GM23338 (cell line): ENCODE results near the gene NCF4. TPM values are rescaled to one million over a fixed set of nuclear protein-coding genes. Genes with fewer than 3 reads are reported as not detected.

Experiments
- ATAC-seq: fragments of 200-7000 bp; cut with Tn5 transposase; 3 replicates; pipeline ENCODE4 v1.9.1; 2020
- DNase-seq: peaks from one replicate; pipeline ENCODE4 v3.0.0-alpha.2; 2015; ENCODE audit warnings: low spot score
- H2AFZ ChIP-seq: fragments of 200-600 bp; sonication (generic); 2 replicates; pipeline ENCODE4 v1.8.0; 2016; ENCODE audit warnings: antibody characterized with exemption, mild to moderate bottlenecking, moderate library complexity
- H3F3A ChIP-seq: fragments of 200-600 bp; sonication (generic); replicated peaks from 2 replicates; pipeline ENCODE4 v1.8.0; 2017; ENCODE audit warnings: antibody characterized with exemption, mixed run types, low read depth
- H3K27ac ChIP-seq: fragments of 200-600 bp; sonication (generic); 2 replicates; pipeline ENCODE4 v1.6.1; 2016; ENCODE audit warnings: low read depth
- H3K27me3 ChIP-seq: fragments of 200-600 bp; sonication (generic); 2 replicates; pipeline ENCODE4 v1.8.0; 2016; ENCODE audit warnings: mild to moderate bottlenecking, mixed run types, moderate library complexity; ENCODE audit not compliant: insufficient read depth
- H3K36me3 ChIP-seq: fragments of 200-600 bp; sonication (generic); 2 replicates; pipeline ENCODE4 v1.8.0; 2016; ENCODE audit warnings: mild to moderate bottlenecking; ENCODE audit not compliant: insufficient read depth
- H3K4me1 ChIP-seq: fragments of 200-600 bp; sonication (generic); 2 replicates; pipeline ENCODE4 v1.8.0; 2016; ENCODE audit warnings: mild to moderate bottlenecking, moderate library complexity; ENCODE audit not compliant: insufficient read depth
- H3K4me2 ChIP-seq: fragments of 200-600 bp; sonication (generic); 2 replicates; pipeline ENCODE4 v1.7.1; 2017; ENCODE audit warnings: mixed run types
- H3K4me3 ChIP-seq: fragments of 200-600 bp; sonication (generic); 2 replicates; pipeline ENCODE4 v1.6.1; 2016; ENCODE audit warnings: mixed run types
- H3K79me2 ChIP-seq: fragments of 200-600 bp; sonication (generic); replicated peaks from 2 replicates; pipeline ENCODE4 v1.8.0; 2017; ENCODE audit warnings: mild to moderate bottlenecking; ENCODE audit not compliant: insufficient read depth
- H3K9me2 ChIP-seq: fragments of 200-600 bp; sonication (generic); 2 replicates; pipeline ENCODE4 v1.8.0; 2017; ENCODE audit not compliant: insufficient read depth
- H4K20me1 ChIP-seq: fragments of 200-600 bp; sonication (generic); replicated peaks from 2 replicates; pipeline ENCODE4 v1.8.0; 2017; ENCODE audit warnings: mild to moderate bottlenecking; ENCODE audit not compliant: insufficient read depth
- H3K27ac Mint-ChIP-seq: 2 replicates; pipeline ENCODE4 v1.8.0; 2020; ENCODE audit warnings: inconsistent platforms, mild to moderate bottlenecking, moderate library complexity, mixed read lengths
- H3K27me3 Mint-ChIP-seq: 3 replicates; pipeline ENCODE4 v1.8.0; 2022; ENCODE audit warnings: low read depth, mild to moderate bottlenecking, moderate library complexity, mixed read lengths, inconsistent platforms; ENCODE audit not compliant: insufficient read depth, poor library complexity
- H3K36me3 Mint-ChIP-seq: 3 replicates; pipeline ENCODE4 v1.8.0; 2021; ENCODE audit warnings: low read depth, mild to moderate bottlenecking, inconsistent platforms, moderate library complexity, mixed read lengths
- H3K4me1 Mint-ChIP-seq: 3 replicates; pipeline ENCODE4 v1.8.0; 2020; ENCODE audit warnings: mild to moderate bottlenecking, inconsistent platforms, mixed read lengths
- H3K4me3 Mint-ChIP-seq: 3 replicates; pipeline ENCODE4 v1.8.0; 2021; ENCODE audit warnings: moderate library complexity, mild to moderate bottlenecking, inconsistent platforms, mixed read lengths
- H3K9me3 Mint-ChIP-seq: 3 replicates; pipeline ENCODE4 v1.8.0; 2020; ENCODE audit warnings: moderate library complexity, mild to moderate bottlenecking, inconsistent platforms, mixed read lengths
- CREB1 ChIP-seq: fragments of 250-450 bp; sonication (Bioruptor Pico); IDR thresholded peaks from 2 replicates; pipeline ENCODE4 v1.5.0; 2020; ENCODE audit warnings: low read depth, mild to moderate bottlenecking, moderate library complexity
- CTCF ChIP-seq, 2 experiments: fragments of 200-600 bp in 1 of 2; sonication (generic) in 1 of 2; conservative IDR thresholded peaks; 2 replicates each; pipeline versions ENCODE4 v1.5.1 to v1.6.1; 2016 to 2017; ENCODE audit warnings: antibody characterized with exemption in 2 of 2, low read depth in 2 of 2, mild to moderate bottlenecking in 2 of 2, moderate library complexity in 1 of 2
- ETS1 ChIP-seq: IDR thresholded peaks from 2 replicates; pipeline ENCODE4 v1.6.1; 2016; ENCODE audit warnings: antibody characterized with exemption
- EZH2 ChIP-seq: fragments of 200-600 bp; sonication (generic); IDR thresholded peaks from one replicate; pipeline ENCODE4 v1.8.0; 2017; ENCODE audit warnings: antibody characterized with exemption, mild to moderate bottlenecking, low read depth; ENCODE audit not compliant: unreplicated experiment
- EZH2phosphoT487 ChIP-seq: fragments of 200-600 bp; sonication (generic); IDR thresholded peaks from one replicate; pipeline ENCODE4 v1.8.1; 2018; ENCODE audit warnings: antibody characterized with exemption; ENCODE audit not compliant: unreplicated experiment
- JUNB ChIP-seq: IDR thresholded peaks from one replicate; pipeline ENCODE4 v1.6.1; 2016; ENCODE audit warnings: antibody characterized with exemption; ENCODE audit not compliant: unreplicated experiment
- NANOG ChIP-seq: IDR thresholded peaks from 2 replicates; pipeline ENCODE4 v1.6.1; 2016; ENCODE audit warnings: antibody characterized with exemption, borderline replicate concordance
- REST ChIP-seq: IDR thresholded peaks from one replicate; pipeline ENCODE4 v1.6.1; 2018; ENCODE audit warnings: antibody characterized with exemption; ENCODE audit not compliant: unreplicated experiment
- STAT1 ChIP-seq: IDR thresholded peaks from one replicate; pipeline ENCODE4 v1.6.1; 2016; ENCODE audit warnings: antibody characterized with exemption; ENCODE audit not compliant: unreplicated experiment
- ZNF114 ChIP-seq: fragments of 250-450 bp; sonication (Bioruptor Pico); IDR thresholded peaks from 2 replicates; pipeline ENCODE4 v1.5.0; 2020; ENCODE audit warnings: mild to moderate bottlenecking, moderate library complexity
- ZNF331 ChIP-seq: fragments of 250-450 bp; sonication (Bioruptor Pico); IDR thresholded peaks from 2 replicates; pipeline ENCODE4 v1.5.0; 2020; ENCODE audit warnings: low read depth, mild to moderate bottlenecking, moderate library complexity
- polyA plus RNA-seq: library from polyadenylated mRNA; unstranded; fragments of >200 nt; fragmentation: Nextera tagmentation; extraction: Ambion mirVana; gene quantifications from 2 replicates; pipeline ENCODE4 v1.2.1, GENCODE V29; 2016
- total RNA-seq: library from RNA; depleted of rRNA; stranded (reverse); fragments of >200 nt; shearing (Covaris generic); gene quantifications from 2 replicates; pipeline ENCODE4 v1.2.3, GENCODE V29; 2014

The NCF4 gene
- total and polyA plus RNA-seq, 2 experiments from 2014 or later = not detected

- DNase-seq (no peak), ATAC-seq (no peak)
- TF ChIP-seq STAT1 (no peak), ZNF331 (CRISPR knock-in tag) (no peak), EZH2 (no peak), CTCF (conservative IDR thresholded peaks at IDR 0.05; ENCODE audit: low read depth in 2 of 2) (peak in 1 of 2 experiments; percentile 16; a peak in 1 of 4 replicates), CREB1 (no peak), JUNB (no peak), EZH2phosphoT487 (no peak)
- H3K4me3 Mint-ChIP-seq = no peak overlapping the region
- H3K4me1 Mint-ChIP-seq = peaks cover 5% of the 10 kb centered on the region; the same call in 2 of the 3 replicates
- H3K4me3 ChIP-seq = no peak overlapping the region
- no peaks in the 10 kb centered on the region for H3K4me1 ChIP-seq
- H3K27me3 Mint-ChIP-seq = peaks cover 19% of the 10 kb centered on the region
- peaks cover 17% of the 10 kb centered on the region for H3K27me3 ChIP-seq
- no peak overlapping the region for H3K4me2 ChIP-seq
- H3F3A ChIP-seq = 0 out of 2 replicates have a peak, but pooled peaks cover 6% of the 10 kb centered on the region
- H3K9me3 Mint-ChIP-seq = peaks cover 4% of the 10 kb centered on the region; the same call in 1 of the 3 replicates
- H3K36me3 ChIP-seq = no peaks in the 10 kb centered on the region
- H3K9me2 ChIP-seq = no peaks in the 10 kb centered on the region
- no peak overlapping the region for H3K27ac Mint-ChIP-seq
- H3K36me3 Mint-ChIP-seq = no peaks in the 10 kb centered on the region
- no peaks in the 10 kb centered on the region for H3K79me2 ChIP-seq
- H4K20me1 ChIP-seq = no peaks in the 10 kb centered on the region
- no peak overlapping the region for H2AFZ ChIP-seq
- H3K27ac ChIP-seq = no peak overlapping the region
These were observed 789 bp upstream of the NCF4 start for GRCh38 chr22:36860017-36860416.

GRCh38 chr22:36860438-36860820 is 377 bp upstream of the NCF4 start:
- no peak overlapping the region for H3K4me2 ChIP-seq
- 0 out of 2 replicates have a peak, but pooled peaks cover 5% of the 10 kb centered on the region for H3F3A ChIP-seq
- H3K4me3 Mint-ChIP-seq = no peak overlapping the region
- no peak overlapping the region for H3K27ac Mint-ChIP-seq
- H4K20me1 ChIP-seq = no peaks in the 10 kb centered on the region
- no peak for DNase-seq
- TF ChIP-seq REST = no peak
- TF ChIP-seq NANOG = no peak
- TF ChIP-seq ETS1 = no peak
- TF ChIP-seq ZNF114 (CRISPR knock-in tag) = no peak
- TF ChIP-seq CREB1 = no peak
- TF ChIP-seq EZH2phosphoT487 = no peak
- peaks cover 20% of the 10 kb centered on the region for H3K27me3 Mint-ChIP-seq
- H3K27me3 ChIP-seq = peaks cover 17% of the 10 kb centered on the region
- peaks cover 4% of the 10 kb centered on the region; the same call in 1 of the 3 replicates for H3K9me3 Mint-ChIP-seq
- no peak overlapping the region for H2AFZ ChIP-seq
- no peaks in the 10 kb centered on the region for H3K36me3 ChIP-seq
- ATAC-seq = no peak
- no peaks in the 10 kb centered on the region for H3K79me2 ChIP-seq
- no peaks in the 10 kb centered on the region for H3K4me1 ChIP-seq
- no peak overlapping the region for H3K27ac ChIP-seq
- H3K4me3 ChIP-seq = no peak overlapping the region
- H3K36me3 Mint-ChIP-seq = no peaks in the 10 kb centered on the region
- H3K9me2 ChIP-seq = no peaks in the 10 kb centered on the region
- peaks cover 5% of the 10 kb centered on the region; the same call in 2 of the 3 replicates for H3K4me1 Mint-ChIP-seq
